Hepatocyte (in vitro differentiated cells): ENCODE results near the gene CRADD.

Experiments used
- CTCF ChIP-seq: fragments of 200-600 bp; sonication (generic); IDR thresholded peaks from 2 replicates; pipeline ENCODE4 v1.5.1; 2016; ENCODE audit warnings: antibody characterized with exemption, mild to moderate bottlenecking; ENCODE audit not compliant: poor library complexity
- EZH2 ChIP-seq: fragments of 200-600 bp; sonication (generic); IDR thresholded peaks from 2 replicates; pipeline ENCODE4 v1.6.1; 2016; ENCODE audit warnings: antibody characterized with exemption, mild to moderate bottlenecking, borderline replicate concordance

- TF ChIP-seq CTCF (no peak), EZH2 (no peak)
Measured at GRCh38 chr12:93696462-93696861, 19.3 kb downstream of the CRADD start.
